Measurements from ENCODE around the gene CRHR2.

The CRHR2 gene

DNA sequence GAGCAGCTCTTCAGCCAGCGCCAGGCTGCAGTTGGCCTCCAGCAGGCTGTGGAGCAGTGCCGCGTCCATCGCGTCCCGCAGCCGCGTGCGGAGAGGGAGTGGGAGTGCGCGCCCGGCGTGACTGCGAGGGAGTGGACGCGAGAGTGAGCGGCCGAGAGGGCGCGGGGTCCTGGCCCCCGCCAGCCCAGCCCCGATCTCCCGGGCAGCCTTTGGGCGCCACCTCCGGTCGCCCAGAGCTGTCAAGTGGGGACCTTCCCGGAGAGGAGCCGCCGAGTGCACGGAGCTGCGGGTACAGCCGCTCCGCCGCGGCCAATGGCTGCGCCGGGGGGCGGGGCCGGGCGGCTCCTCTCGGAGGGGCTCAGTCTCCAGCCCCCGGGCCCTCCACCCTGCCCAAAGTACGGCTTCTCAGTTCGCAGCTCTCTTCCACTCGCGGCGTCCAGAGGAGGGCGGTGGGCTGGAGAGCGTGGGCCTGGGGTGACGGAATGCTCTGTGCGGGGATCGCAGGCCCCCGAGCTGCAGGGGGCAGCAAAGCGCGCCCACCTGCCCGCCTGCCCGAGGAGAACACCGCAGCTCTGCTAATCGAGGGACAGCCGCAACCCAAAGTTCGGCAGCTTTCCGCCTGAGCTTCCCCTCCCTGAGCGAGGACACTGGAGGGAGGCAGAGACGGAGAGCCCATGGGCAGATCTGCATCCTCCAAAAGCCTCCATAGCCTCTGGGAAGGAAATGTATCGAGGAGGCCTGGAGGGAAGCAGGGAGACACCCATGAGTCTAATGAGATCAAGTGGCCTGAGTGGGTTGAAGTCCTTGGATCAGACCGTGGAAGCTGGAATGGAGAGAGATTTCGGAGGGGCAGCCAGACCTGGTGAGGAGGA, at the start of gene CRHR2:
Gene CRHR2 (minus strand): TSS at position 245 of the 872 bp plus-strand sequence. CDS start 176 bp downstream, at position 69.
- TF ChIP-seq, protein P1, sequence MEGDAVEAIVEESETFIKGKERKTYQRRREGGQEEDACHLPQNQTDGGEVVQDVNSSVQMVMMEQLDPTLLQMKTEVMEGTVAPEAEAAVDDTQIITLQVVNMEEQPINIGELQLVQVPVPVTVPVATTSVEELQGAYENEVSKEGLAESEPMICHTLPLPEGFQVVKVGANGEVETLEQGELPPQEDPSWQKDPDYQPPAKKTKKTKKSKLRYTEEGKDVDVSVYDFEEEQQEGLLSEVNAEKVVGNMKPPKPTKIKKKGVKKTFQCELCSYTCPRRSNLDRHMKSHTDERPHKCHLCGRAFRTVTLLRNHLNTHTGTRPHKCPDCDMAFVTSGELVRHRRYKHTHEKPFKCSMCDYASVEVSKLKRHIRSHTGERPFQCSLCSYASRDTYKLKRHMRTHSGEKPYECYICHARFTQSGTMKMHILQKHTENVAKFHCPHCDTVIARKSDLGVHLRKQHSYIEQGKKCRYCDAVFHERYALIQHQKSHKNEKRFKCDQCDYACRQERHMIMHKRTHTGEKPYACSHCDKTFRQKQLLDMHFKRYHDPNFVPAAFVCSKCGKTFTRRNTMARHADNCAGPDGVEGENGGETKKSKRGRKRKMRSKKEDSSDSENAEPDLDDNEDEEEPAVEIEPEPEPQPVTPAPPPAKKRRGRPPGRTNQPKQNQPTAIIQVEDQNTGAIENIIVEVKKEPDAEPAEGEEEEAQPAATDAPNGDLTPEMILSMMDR (IDR thresholded peaks at IDR 0.05; ENCODE audit: low read depth, low read length), result no peak
- no peak within 1 kb of the TSS for H3K4me3 ChIP-seq (ENCODE audit: low read depth, low read length)

DNA sequence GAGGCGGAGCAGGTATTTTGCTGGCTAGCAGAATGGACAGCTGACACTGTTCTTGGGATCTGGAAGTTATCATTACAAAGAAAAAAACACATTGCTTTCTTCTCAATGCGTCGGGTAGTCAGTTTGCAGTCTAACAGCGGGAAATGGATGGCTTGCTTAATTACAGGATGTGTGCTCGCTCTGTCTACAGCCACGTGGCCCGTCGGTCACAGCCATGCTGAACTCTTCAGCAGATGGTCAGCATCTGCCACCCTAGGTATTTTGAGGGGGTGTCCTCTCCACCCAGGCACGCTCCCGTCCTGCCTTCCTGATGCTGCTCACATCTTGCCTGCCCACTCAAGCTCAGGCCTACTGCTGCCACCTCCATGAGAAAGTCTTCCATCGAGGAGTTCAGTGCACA, 49.3 kb upstream of the CRHR2 start:
- TF ChIP-seq, protein P1 (IDR thresholded peaks at IDR 0.05; ENCODE audit: low read depth, low read length), result no peak
- no peak overlapping the region for H3K4me3 ChIP-seq (ENCODE audit: low read depth, low read length)

DNA sequence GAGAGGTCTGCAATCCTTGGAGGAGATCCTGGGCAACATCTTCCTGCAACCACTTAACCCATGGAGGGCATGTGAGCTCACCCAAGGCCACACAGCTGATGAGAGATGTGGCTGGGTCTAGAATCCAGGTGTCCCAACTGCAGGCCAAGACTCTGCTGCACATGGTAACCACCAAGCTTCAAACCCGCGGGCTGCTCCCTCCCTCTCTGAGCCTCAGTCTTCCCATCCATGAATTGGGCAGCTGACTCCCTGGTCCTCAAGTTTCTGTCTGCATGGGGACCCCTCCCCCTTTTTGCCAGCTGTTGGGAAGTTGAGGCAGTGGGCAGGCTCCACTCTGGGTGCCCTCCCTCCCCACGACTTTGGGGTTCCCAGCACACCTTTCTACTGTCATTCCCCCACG, 48.7 kb upstream of the CRHR2 start:
- TF ChIP-seq, protein P1 (IDR thresholded peaks at IDR 0.05; ENCODE audit: low read depth, low read length), result no peak
- no peak overlapping the region for H3K4me3 ChIP-seq (ENCODE audit: low read depth, low read length)

DNA sequence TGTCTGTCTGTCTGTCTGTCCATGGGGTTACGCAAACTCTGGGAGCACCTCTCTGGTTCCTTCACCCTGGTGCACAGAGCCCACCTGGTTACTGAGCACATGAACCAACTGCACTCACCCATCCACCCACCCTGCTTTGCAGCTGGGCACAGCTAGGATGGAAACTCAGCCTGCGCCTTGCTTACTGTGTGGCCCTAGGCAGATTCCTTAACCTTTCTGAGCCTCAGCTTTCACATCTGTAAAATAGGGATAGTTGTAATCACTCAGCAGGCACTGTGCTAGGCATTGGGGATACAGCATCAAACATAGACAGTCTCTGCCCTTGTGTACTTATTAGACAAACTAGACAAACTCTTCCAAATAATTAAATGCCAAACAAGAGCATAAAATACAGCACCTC, 47.8 kb upstream of the CRHR2 start:
- H3K4me3 ChIP-seq (ENCODE audit: low read depth, low read length), result no peak overlapping the region
- TF ChIP-seq, protein P1 (IDR thresholded peaks at IDR 0.05; ENCODE audit: low read depth, low read length), result no peak

DNA sequence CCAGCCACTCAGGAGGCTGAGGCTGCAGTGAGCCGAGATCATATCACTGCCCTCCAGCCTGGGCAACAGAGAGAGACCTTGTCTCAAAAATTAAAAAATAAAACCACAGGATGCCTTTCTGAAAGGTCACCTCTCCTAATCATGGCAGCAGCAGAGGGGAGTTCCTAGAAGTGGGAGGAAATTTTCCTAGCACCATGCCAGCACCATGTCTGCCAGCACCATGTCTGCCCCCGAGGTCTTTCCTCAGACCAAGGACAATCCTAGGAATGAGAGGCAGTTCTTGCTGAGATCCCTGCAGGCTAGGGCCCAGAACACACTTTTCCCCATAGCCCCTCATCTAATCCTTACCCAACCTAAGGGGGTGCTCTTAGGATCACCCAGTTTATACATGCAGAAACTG, 47.4 kb upstream of the CRHR2 start:
- TF ChIP-seq, protein P1 (IDR thresholded peaks at IDR 0.05; ENCODE audit: low read depth, low read length), result no peak

DNA sequence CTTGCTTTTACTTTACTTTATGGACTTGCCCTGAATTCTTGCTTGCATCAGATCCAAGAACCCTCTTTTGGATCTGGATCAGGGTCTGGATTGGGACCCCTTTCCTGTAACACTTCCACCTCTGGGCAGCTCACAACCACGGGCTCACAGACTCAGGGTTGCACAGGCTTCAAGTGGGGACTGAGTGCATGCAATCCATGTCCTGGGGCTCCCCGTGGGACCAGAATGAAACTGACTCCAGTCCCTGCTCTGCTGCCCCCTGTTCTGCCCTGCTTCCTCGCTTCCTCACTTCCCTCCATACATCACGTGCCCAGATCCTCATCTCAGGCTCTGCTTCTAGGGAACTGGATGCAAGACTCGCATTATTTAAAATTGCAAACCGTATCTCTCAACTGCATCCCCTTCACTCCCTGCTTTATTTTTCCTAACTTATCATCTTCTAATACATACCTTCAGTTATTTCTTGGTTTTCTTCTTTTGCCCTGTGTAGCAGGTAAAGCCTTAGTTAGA, 46.4 kb upstream of the CRHR2 start:
- TF ChIP-seq, protein P1 (IDR thresholded peaks at IDR 0.05; ENCODE audit: low read depth, low read length), result no peak
- no peak overlapping the region for H3K4me3 ChIP-seq (ENCODE audit: low read depth, low read length)

More for the DNA sequence above, 47.4 kb upstream of the CRHR2 start:
- H3K4me3 ChIP-seq (ENCODE audit: low read depth, low read length), result no peak overlapping the region

Measured in WI38 (cell line).